Measurements from ENCODE around the gene CYS1. TPM values are rescaled to one million over a fixed set of nuclear protein-coding genes. Genes with fewer than 3 reads are reported as not detected.

Gene CYS1
- total RNA-seq, 1 donor from 2014 or later = 0.56 TPM

DNA sequence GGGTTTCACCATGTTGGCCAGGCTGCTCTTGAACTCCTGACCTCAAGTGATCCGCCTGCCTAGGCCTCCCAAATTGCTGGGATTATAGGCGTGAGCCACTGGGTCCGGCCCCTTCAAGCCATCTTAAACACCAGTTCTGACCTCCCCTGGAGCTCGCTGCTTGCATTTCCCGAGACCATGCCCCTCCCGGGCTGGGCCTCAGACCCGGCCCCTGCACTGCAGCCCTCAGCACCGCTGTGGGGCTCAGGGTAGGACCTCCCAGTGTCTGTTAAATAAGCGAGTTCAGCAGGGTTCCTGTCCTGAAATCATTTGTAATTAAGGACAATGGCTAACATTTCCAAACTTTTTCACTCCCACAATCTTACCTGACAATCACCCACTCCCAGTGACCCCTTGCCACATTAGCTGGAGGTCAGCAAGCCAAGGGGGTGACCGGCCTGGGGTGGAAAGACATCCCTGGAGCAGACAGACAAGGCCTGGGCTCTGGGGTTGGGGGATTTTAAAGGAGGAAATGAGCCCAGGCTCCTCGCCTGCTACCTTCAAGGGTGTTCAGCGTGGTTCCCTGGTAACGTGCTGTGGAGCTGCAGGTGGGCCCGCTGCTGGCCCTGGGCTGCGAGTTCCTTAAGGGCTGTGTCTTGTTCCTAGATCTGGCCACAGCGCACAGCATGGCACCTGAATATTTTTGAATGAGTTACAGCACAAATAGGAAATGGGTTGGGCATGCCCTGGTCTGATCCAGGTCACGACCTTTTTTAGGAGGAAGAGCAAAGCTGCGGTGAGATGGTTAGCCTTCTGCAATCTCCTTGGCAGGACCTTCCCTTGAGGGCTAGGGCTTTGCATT lies 15.1 kb downstream of the CYS1 start:
- peaks cover 8% of the 10 kb centered on the region for H4K20me1 ChIP-seq (ENCODE audit: low read depth)
- Mint-ChIP-seq H3K27ac (peak overlapping the region; percentile 5), H3K27me3 (ENCODE audit: insufficient read depth, low read depth) (peaks cover 9% of the 10 kb centered on the region), H3K4me1 (peaks cover 13% of the 10 kb centered on the region), H3K36me3 (peaks cover 2% of the 10 kb centered on the region), H3K4me3 (no peak overlapping the region), H3K9me3 (peaks cover 7% of the 10 kb centered on the region)
- H3K4me1 ChIP-seq = peaks cover 6% of the 10 kb centered on the region
- H3K9me3 ChIP-seq (ENCODE audit: low read depth) = no peaks in the 10 kb centered on the region
- no peak overlapping the region for H3K27ac ChIP-seq
- H2AFZ ChIP-seq (replicated peaks) = no peak overlapping the region
- TF ChIP-seq EZH2phosphoT487 (IDR thresholded peaks at IDR 0.05) (no peak), EZH2 (IDR thresholded peaks at IDR 0.05) (no peak)
- TF ChIP-seq, protein P1, sequence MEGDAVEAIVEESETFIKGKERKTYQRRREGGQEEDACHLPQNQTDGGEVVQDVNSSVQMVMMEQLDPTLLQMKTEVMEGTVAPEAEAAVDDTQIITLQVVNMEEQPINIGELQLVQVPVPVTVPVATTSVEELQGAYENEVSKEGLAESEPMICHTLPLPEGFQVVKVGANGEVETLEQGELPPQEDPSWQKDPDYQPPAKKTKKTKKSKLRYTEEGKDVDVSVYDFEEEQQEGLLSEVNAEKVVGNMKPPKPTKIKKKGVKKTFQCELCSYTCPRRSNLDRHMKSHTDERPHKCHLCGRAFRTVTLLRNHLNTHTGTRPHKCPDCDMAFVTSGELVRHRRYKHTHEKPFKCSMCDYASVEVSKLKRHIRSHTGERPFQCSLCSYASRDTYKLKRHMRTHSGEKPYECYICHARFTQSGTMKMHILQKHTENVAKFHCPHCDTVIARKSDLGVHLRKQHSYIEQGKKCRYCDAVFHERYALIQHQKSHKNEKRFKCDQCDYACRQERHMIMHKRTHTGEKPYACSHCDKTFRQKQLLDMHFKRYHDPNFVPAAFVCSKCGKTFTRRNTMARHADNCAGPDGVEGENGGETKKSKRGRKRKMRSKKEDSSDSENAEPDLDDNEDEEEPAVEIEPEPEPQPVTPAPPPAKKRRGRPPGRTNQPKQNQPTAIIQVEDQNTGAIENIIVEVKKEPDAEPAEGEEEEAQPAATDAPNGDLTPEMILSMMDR (IDR thresholded peaks at IDR 0.05) = no peak
- no peaks in the 10 kb centered on the region for H3K79me2 ChIP-seq (ENCODE audit: low read depth)
- H3K27me3 ChIP-seq = no peaks in the 10 kb centered on the region
- DNase-seq (ENCODE audit: low spot score) = peak; percentile 43
- no peak overlapping the region for H3K4me2 ChIP-seq
- no peak overlapping the region for H3K4me3 ChIP-seq
- no peak overlapping the region for H3K9ac ChIP-seq
- no peaks in the 10 kb centered on the region for H3K36me3 ChIP-seq
- peaks cover 13% of the 10 kb centered on the region for H3F3A ChIP-seq (ENCODE audit: low read depth)

DNA sequence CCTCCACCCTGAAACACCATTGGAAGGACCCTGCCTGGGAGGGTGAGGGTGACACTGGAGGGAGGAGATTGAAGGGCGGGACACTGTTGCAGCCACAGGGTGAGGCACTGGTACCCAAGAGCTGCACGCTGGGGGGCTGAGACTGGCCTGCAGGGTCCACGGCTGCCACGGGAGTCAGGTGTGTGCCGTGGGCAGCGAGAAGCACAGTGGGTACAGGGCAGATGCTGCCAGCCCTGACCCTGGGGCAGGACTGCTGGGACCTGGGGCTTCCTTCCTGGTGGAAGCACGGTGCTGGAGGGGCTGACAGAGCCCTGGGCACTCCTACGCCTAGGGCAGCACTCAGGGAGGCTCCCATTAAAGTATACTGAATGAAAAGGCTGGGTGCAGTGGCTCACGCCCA lies 16.6 kb downstream of the CYS1 start:
- H3K4me1 Mint-ChIP-seq = peaks cover 15% of the 10 kb centered on the region
- Histone ChIP-seq H3K4me3 (no peak overlapping the region), H3K36me3 (no peaks in the 10 kb centered on the region), H3K4me1 (peaks cover 6% of the 10 kb centered on the region), H3K79me2 (ENCODE audit: low read depth) (no peaks in the 10 kb centered on the region), H3K9me3 (ENCODE audit: low read depth) (no peaks in the 10 kb centered on the region), H4K20me1 (ENCODE audit: low read depth) (peaks cover 8% of the 10 kb centered on the region), H3K4me2 (no peak overlapping the region), H2AFZ (replicated peaks) (no peak overlapping the region), H3K27ac (no peak overlapping the region), H3K27me3 (no peaks in the 10 kb centered on the region), H3K9ac (no peak overlapping the region), H3F3A (ENCODE audit: low read depth) (peaks cover 13% of the 10 kb centered on the region)
- H3K9me3 Mint-ChIP-seq = peaks cover 7% of the 10 kb centered on the region
- H3K36me3 Mint-ChIP-seq = peaks cover 2% of the 10 kb centered on the region
- DNase-seq (ENCODE audit: low spot score) = no peak
- TF ChIP-seq, protein P1 (IDR thresholded peaks at IDR 0.05) = no peak
- no peak for TF ChIP-seq EZH2 (IDR thresholded peaks at IDR 0.05)
- TF ChIP-seq EZH2phosphoT487 (IDR thresholded peaks at IDR 0.05) = no peak
- peaks cover 11% of the 10 kb centered on the region for H3K27me3 Mint-ChIP-seq (ENCODE audit: insufficient read depth, low read depth)
- H3K27ac Mint-ChIP-seq = no peak overlapping the region
- H3K4me3 Mint-ChIP-seq = no peak overlapping the region

DNA sequence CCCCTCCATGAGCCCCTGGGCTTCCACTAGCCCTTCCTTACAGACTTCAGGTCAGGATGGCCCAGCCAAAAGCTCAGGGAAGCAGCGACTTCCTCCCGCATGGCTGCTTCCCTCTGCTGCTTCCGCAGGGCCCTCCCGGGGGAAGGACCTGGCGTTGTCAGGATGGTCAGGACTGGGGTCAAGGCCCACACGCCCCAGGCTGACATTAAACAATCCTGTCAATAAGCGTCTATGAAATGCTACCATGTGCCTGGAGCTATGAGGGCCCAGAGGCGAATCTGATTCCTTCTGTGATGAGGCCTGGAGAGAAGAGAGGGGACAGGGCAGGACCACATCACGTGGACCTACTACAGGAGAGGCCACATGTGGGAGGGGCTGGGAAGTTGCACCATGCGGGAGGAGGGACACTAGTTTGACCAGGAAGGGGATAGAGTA lies 17.3 kb downstream of the CYS1 start:
- Histone ChIP-seq H2AFZ (replicated peaks) (no peak overlapping the region), H3K27me3 (no peaks in the 10 kb centered on the region), H3K27ac (no peak overlapping the region), H3K4me1 (peaks cover 6% of the 10 kb centered on the region), H3K9ac (no peak overlapping the region), H3F3A (ENCODE audit: low read depth) (peaks cover 19% of the 10 kb centered on the region), H3K9me3 (ENCODE audit: low read depth) (no peaks in the 10 kb centered on the region), H3K4me3 (no peak overlapping the region), H3K36me3 (no peaks in the 10 kb centered on the region), H3K79me2 (ENCODE audit: low read depth) (no peaks in the 10 kb centered on the region), H4K20me1 (ENCODE audit: low read depth) (peaks cover 8% of the 10 kb centered on the region), H3K4me2 (no peak overlapping the region)
- TF ChIP-seq EZH2phosphoT487 (IDR thresholded peaks at IDR 0.05) (no peak), EZH2 (IDR thresholded peaks at IDR 0.05) (no peak)
- TF ChIP-seq, protein P1 (IDR thresholded peaks at IDR 0.05) = no peak
- Mint-ChIP-seq H3K36me3 (peaks cover under 1% of the 10 kb centered on the region), H3K4me1 (peaks cover 15% of the 10 kb centered on the region), H3K4me3 (no peak overlapping the region), H3K9me3 (peaks cover 3% of the 10 kb centered on the region), H3K27ac (peak overlapping the region; percentile 86), H3K27me3 (ENCODE audit: insufficient read depth, low read depth) (peaks cover 11% of the 10 kb centered on the region)
- no peak for DNase-seq (ENCODE audit: low spot score)
